ENCODE data around the gene IL25.

Gene IL25

GRCh38 chr14:23353433-23353780, 19.2 kb upstream of the IL25 start:
- H3K9ac ChIP-seq, result no peak overlapping the region
- H3K27ac ChIP-seq, result no peak overlapping the region
- TF ChIP-seq CTCF (IDR thresholded peaks at IDR 0.05), result no peak

GRCh38 chr14:23354990-23355389, 17.6 kb upstream of the IL25 start:
- Histone ChIP-seq H3K4me2 (ENCODE audit: low read length) (no peak overlapping the region), H3K9ac (no peak overlapping the region), H3K4me1 (peaks cover 7% of the 10 kb centered on the region), H3K9me3 (ENCODE audit: control insufficient read depth, low read length) (no peaks in the 10 kb centered on the region), H3K79me2 (no peaks in the 10 kb centered on the region), H3K27me3 (ENCODE audit: control insufficient read depth, insufficient read depth, low read length) (no peaks in the 10 kb centered on the region), H2AFZ (no peak overlapping the region), H3K4me3 (ENCODE audit: low read depth, low read length) (no peak overlapping the region), H3K27ac (no peak overlapping the region), H3K36me3 (ENCODE audit: control insufficient read depth, insufficient read depth, low read length) (no peaks in the 10 kb centered on the region)
- TF ChIP-seq CTCF (IDR thresholded peaks at IDR 0.05), result no peak

More at GRCh38 chr14:23353433-23353780, 19.2 kb upstream of the IL25 start:
- Histone ChIP-seq H3K36me3 (ENCODE audit: control insufficient read depth, insufficient read depth, low read length) (no peaks in the 10 kb centered on the region), H2AFZ (no peak overlapping the region), H3K4me2 (ENCODE audit: low read length) (no peak overlapping the region), H3K9me3 (ENCODE audit: control insufficient read depth, low read length) (no peaks in the 10 kb centered on the region), H3K4me1 (peaks cover 7% of the 10 kb centered on the region), H3K79me2 (no peaks in the 10 kb centered on the region), H3K27me3 (ENCODE audit: control insufficient read depth, insufficient read depth, low read length) (no peaks in the 10 kb centered on the region), H3K4me3 (ENCODE audit: low read depth, low read length) (no peak overlapping the region)

GRCh38 chr14:23355871-23356435, 16.7 kb upstream of the IL25 start:
- TF ChIP-seq CTCF (IDR thresholded peaks at IDR 0.05), result no peak
- peaks cover 7% of the 10 kb centered on the region for H3K4me1 ChIP-seq
- no peak overlapping the region for H3K4me2 ChIP-seq (ENCODE audit: low read length)
- no peak overlapping the region for H3K27ac ChIP-seq
- no peaks in the 10 kb centered on the region for H3K9me3 ChIP-seq (ENCODE audit: control insufficient read depth, low read length)
- H3K79me2 ChIP-seq, result no peaks in the 10 kb centered on the region
- H3K36me3 ChIP-seq (ENCODE audit: control insufficient read depth, insufficient read depth, low read length), result no peaks in the 10 kb centered on the region
- no peak overlapping the region for H2AFZ ChIP-seq
- no peak overlapping the region for H3K9ac ChIP-seq
- H3K4me3 ChIP-seq (ENCODE audit: low read depth, low read length), result no peak overlapping the region
- no peaks in the 10 kb centered on the region for H3K27me3 ChIP-seq (ENCODE audit: control insufficient read depth, insufficient read depth, low read length)

- H3K4me3 ChIP-seq (ENCODE audit: low read depth, low read length), result no peak overlapping the region
- H3K36me3 ChIP-seq (ENCODE audit: control insufficient read depth, insufficient read depth, low read length), result no peaks in the 10 kb centered on the region
- H2AFZ ChIP-seq, result no peak overlapping the region
- H3K79me2 ChIP-seq, result no peaks in the 10 kb centered on the region
- no peak overlapping the region for H3K27ac ChIP-seq
- no peaks in the 10 kb centered on the region for H3K9me3 ChIP-seq (ENCODE audit: control insufficient read depth, low read length)
- H3K4me1 ChIP-seq, result peaks cover 8% of the 10 kb centered on the region
- no peak for TF ChIP-seq CTCF (IDR thresholded peaks at IDR 0.05)
- H3K4me2 ChIP-seq (ENCODE audit: low read length), result no peak overlapping the region
- H3K27me3 ChIP-seq (ENCODE audit: control insufficient read depth, insufficient read depth, low read length), result no peaks in the 10 kb centered on the region
- no peak overlapping the region for H3K9ac ChIP-seq
Observed at GRCh38 chr14:23356662-23357061, 15.9 kb upstream of the IL25 start.

GRCh38 chr14:23357261-23357660, 15.3 kb upstream of the IL25 start:
- H3K4me2 ChIP-seq (ENCODE audit: low read length), result no peak overlapping the region
- no peaks in the 10 kb centered on the region for H3K79me2 ChIP-seq
- no peak for TF ChIP-seq CTCF (IDR thresholded peaks at IDR 0.05)
- H3K36me3 ChIP-seq (ENCODE audit: control insufficient read depth, insufficient read depth, low read length), result no peaks in the 10 kb centered on the region
- H3K9ac ChIP-seq, result no peak overlapping the region
- no peak overlapping the region for H2AFZ ChIP-seq
- H3K4me3 ChIP-seq (ENCODE audit: low read depth, low read length), result no peak overlapping the region
- H3K27ac ChIP-seq, result no peak overlapping the region
- no peaks in the 10 kb centered on the region for H3K27me3 ChIP-seq (ENCODE audit: control insufficient read depth, insufficient read depth, low read length)
- H3K9me3 ChIP-seq (ENCODE audit: control insufficient read depth, low read length), result no peaks in the 10 kb centered on the region
- H3K4me1 ChIP-seq, result peaks cover 13% of the 10 kb centered on the region

All from parathyroid adenoma (tissue), 2 donors.